HepG2 (cell line): ENCODE data around the gene MRPS34. TPM values are rescaled to one million over a fixed set of nuclear protein-coding genes. Genes with fewer than 3 reads are reported as not detected.
A peak's percentile ranks its signal among the peaks of the same experiment; 100 is the strongest.

ENCODE experiments used
- FOSL2 ChIP-seq: sonication (generic); formaldehyde crosslinking; IDR thresholded peaks from 2 replicates; pipeline ENCODE4 v1.4.0; 2020; ENCODE audit warnings: missing genetic modification reagents
- HES4 ChIP-seq: sonication (generic); formaldehyde crosslinking; IDR thresholded peaks from 2 replicates; pipeline ENCODE4 v1.9.0; 2021; ENCODE audit warnings: mild to moderate bottlenecking, missing genetic modification reagents, borderline replicate concordance
- KMT2B ChIP-seq: IDR thresholded peaks from 2 replicates; pipeline ENCODE4 v1.6.1; 2016; ENCODE audit warnings: missing genetic modification reagents, missing compliant biosample characterization
- MAFG ChIP-seq: sonication (generic); formaldehyde crosslinking; IDR thresholded peaks from 2 replicates; pipeline ENCODE4 v1.5.1; 2020; ENCODE audit warnings: mild to moderate bottlenecking, missing genetic modification reagents
- MAX ChIP-seq: IDR thresholded peaks from 2 replicates; pipeline ENCODE4 v1.6.1; 2012; ENCODE audit warnings: inconsistent platforms
- NRL ChIP-seq: sonication (generic); formaldehyde crosslinking; IDR thresholded peaks from 2 replicates; pipeline ENCODE4 v1.5.0; 2020; ENCODE audit warnings: missing genetic modification reagents, mild to moderate bottlenecking, moderate library complexity, borderline replicate concordance
- PRDM4 ChIP-seq: sonication (generic); formaldehyde crosslinking; IDR thresholded peaks from 2 replicates; pipeline ENCODE4 v1.9.0; 2021; ENCODE audit warnings: missing genetic modification reagents, borderline replicate concordance
- ZBTB4 ChIP-seq: sonication (generic); formaldehyde crosslinking; IDR thresholded peaks from 2 replicates; pipeline ENCODE4 v1.4.0; 2020; ENCODE audit warnings: missing genetic modification reagents, mild to moderate bottlenecking, borderline replicate concordance
- ZNF234 ChIP-seq: sonication (generic); formaldehyde crosslinking; conservative IDR thresholded peaks from 2 replicates; pipeline ENCODE4 v1.5.1; 2020; ENCODE audit warnings: mild to moderate bottlenecking, missing genetic modification reagents
- ZNF337 ChIP-seq: sonication (generic); formaldehyde crosslinking; IDR thresholded peaks from 2 replicates; pipeline ENCODE4 v1.5.1; 2020; ENCODE audit warnings: missing genetic modification reagents, low read depth, mild to moderate bottlenecking, borderline replicate concordance
- ZNF44 ChIP-seq: sonication (generic); formaldehyde crosslinking; IDR thresholded peaks from 2 replicates; pipeline ENCODE4 v1.5.1; 2020; ENCODE audit warnings: mild to moderate bottlenecking, missing genetic modification reagents
- ZNF615 ChIP-seq: sonication (generic); formaldehyde crosslinking; IDR thresholded peaks from 2 replicates; pipeline ENCODE4 v1.5.0; 2020; ENCODE audit warnings: mild to moderate bottlenecking, missing genetic modification reagents, borderline replicate concordance
- polyA plus RNA-seq, 8 experiments: library from polyadenylated mRNA; depleted of rRNA in 3 of 8; stranded (reverse) in 7 of 8; unstranded in 1 of 8; fragments of >200 nt; fragmentation: Illumina TruSeq in 4 of 8; extraction: Trizol in 4 of 8; gene quantifications; 2 replicates each; pipeline versions ENCODE4 v1.2.1 to v1.2.3, GENCODE V29; 2011 to 2016; ENCODE audit warnings: low read depth in 4 of 8, missing spikeins in 1 of 8, mixed read lengths in 1 of 8; ENCODE audit not compliant: insufficient read depth in 1 of 8
- total RNA-seq, 5 experiments: library from RNA; depleted of rRNA; stranded (reverse); fragments of >200 nt; fragmentation: Illumina TruSeq; extraction: Trizol; gene quantifications; 2 replicates each; pipeline ENCODE4 v1.2.3, GENCODE V29; 2016; ENCODE audit warnings: low read depth in 1 of 5
- TF ChIP-seq, protein P1 (sequence below): sonication (generic); formaldehyde crosslinking; IDR thresholded peaks from 2 replicates; pipeline ENCODE4 v1.4.0; 2020; ENCODE audit warnings: missing genetic modification reagents
- TF ChIP-seq, protein P2 (sequence below): sonication (generic); formaldehyde crosslinking; IDR thresholded peaks from 2 replicates; pipeline ENCODE4 v1.5.0; 2020; ENCODE audit warnings: missing genetic modification reagents
- TF ChIP-seq, protein P3 (sequence below): sonication (generic); formaldehyde crosslinking; IDR thresholded peaks from 2 replicates; pipeline ENCODE4 v1.4.0; 2020; ENCODE audit warnings: mild to moderate bottlenecking, low read depth, missing genetic modification reagents

Gene MRPS34
- total and polyA plus RNA-seq, 2 of the 13 experiments (the other 11 are each of a cell fraction or from before 2014, with no cell fraction given) = 63.5 to 131 TPM

GRCh38 chr16:1772908-1773702 is at the start of gene MRPS34 (continued):
- TF ChIP-seq, protein P1, sequence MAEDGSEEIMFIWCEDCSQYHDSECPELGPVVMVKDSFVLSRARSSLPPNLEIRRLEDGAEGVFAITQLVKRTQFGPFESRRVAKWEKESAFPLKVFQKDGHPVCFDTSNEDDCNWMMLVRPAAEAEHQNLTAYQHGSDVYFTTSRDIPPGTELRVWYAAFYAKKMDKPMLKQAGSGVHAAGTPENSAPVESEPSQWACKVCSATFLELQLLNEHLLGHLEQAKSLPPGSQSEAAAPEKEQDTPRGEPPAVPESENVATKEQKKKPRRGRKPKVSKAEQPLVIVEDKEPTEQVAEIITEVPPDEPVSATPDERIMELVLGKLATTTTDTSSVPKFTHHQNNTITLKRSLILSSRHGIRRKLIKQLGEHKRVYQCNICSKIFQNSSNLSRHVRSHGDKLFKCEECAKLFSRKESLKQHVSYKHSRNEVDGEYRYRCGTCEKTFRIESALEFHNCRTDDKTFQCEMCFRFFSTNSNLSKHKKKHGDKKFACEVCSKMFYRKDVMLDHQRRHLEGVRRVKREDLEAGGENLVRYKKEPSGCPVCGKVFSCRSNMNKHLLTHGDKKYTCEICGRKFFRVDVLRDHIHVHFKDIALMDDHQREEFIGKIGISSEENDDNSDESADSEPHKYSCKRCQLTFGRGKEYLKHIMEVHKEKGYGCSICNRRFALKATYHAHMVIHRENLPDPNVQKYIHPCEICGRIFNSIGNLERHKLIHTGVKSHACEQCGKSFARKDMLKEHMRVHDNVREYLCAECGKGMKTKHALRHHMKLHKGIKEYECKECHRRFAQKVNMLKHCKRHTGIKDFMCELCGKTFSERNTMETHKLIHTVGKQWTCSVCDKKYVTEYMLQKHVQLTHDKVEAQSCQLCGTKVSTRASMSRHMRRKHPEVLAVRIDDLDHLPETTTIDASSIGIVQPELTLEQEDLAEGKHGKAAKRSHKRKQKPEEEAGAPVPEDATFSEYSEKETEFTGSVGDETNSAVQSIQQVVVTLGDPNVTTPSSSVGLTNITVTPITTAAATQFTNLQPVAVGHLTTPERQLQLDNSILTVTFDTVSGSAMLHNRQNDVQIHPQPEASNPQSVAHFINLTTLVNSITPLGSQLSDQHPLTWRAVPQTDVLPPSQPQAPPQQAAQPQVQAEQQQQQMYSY = 0 out of 2 replicates have a peak, but pooled peaks have one; percentile 26
- TF ChIP-seq FOSL2 (CRISPR knock-in tag) (peak; percentile 51; the same call in 1 of the 2 replicates), MAFG (CRISPR knock-in tag) (no peak), HES4 (CRISPR knock-in tag) (no peak), ZNF234 (CRISPR knock-in tag) (peak; percentile 23; the same call in 1 of the 2 replicates), PRDM4 (no peak), ZNF44 (CRISPR knock-in tag) (0 out of 2 replicates have a peak, but pooled peaks have one; percentile 21), ZNF615 (CRISPR knock-in tag) (no peak), ZNF337 (CRISPR knock-in tag) (no peak), ZBTB4 (CRISPR knock-in tag) (0 out of 2 replicates have a peak, but pooled peaks have one; percentile 9), MAX (peak; percentile 91), NRL (CRISPR knock-in tag) (no peak), KMT2B (CRISPR knock-in tag) (peak; percentile 85)
- TF ChIP-seq, protein P2, sequence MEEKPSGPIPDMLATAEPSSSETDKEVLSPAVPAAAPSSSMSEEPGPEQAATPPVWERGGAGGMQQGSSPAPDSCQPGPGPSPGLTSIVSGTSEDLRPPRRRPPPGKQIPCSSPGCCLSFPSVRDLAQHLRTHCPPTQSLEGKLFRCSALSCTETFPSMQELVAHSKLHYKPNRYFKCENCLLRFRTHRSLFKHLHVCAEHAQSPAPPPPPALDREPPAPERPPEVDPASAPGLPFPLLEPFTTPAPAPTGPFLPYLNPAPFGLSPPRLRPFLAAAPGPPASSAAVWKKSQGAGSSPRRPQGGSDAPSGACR = peak; percentile 99
- TF ChIP-seq, protein P3, sequence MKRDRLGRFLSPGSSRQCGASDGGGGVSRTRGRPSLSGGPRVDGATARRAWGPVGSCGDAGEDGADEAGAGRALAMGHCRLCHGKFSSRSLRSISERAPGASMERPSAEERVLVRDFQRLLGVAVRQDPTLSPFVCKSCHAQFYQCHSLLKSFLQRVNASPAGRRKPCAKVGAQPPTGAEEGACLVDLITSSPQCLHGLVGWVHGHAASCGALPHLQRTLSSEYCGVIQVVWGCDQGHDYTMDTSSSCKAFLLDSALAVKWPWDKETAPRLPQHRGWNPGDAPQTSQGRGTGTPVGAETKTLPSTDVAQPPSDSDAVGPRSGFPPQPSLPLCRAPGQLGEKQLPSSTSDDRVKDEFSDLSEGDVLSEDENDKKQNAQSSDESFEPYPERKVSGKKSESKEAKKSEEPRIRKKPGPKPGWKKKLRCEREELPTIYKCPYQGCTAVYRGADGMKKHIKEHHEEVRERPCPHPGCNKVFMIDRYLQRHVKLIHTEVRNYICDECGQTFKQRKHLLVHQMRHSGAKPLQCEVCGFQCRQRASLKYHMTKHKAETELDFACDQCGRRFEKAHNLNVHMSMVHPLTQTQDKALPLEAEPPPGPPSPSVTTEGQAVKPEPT = peak; percentile 46; the same call in 1 of the 2 replicates
